Ecto neural progenitor cell (in vitro differentiated cells): Measurements from ENCODE around the gene TOMT.
A peak's percentile ranks its signal among the peaks of the same experiment; 100 is the strongest.

Experiments used
- DNase-seq: peaks from one replicate; pipeline ENCODE4 v3.0.0-alpha.2; 2018; ENCODE audit warnings: low spot score

Gene TOMT

GRCh38 chr11:72088076-72088808 lies 17.5 kb upstream of the TOMT start:
- no peak for DNase-seq

DNA sequence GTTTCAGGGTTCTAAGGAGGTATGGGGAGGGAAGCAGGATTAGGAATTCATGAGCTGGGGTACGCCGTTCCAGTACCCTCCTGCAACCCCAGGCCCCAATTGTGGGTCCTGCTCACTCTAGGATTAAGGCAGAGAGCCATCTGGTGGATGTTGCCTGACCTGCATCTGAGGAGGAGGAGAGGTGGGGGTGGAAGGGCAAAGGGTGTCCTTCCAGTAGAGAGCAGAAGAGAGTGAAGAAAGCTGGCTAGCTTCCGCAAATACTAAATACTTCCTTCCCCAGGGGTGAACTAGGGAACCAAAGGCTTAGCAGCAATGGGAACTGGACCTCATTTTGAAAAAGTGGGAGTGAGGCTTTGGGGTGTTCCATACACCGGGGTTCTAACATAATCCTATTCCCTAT lies 14.4 kb upstream of the TOMT start:
- DNase-seq = peak; percentile 81

DNA sequence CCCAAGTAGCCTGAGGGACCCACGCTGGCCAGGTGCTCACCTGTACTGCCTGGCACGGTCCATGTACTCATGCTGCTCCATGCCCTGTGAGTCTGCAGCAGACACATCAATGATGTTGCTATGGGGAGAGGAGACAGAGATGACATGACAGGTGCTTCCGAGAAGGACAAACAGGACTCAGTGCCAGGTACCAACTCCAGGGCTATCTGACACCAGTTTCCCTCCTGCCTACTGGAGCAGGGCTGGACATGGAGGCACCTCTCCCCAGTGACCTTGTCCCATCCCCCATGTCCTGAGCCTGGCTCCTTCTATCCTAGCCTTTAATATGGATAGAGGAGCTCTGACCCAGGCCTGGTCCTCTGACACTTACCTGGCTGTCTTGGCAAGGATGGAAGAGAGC lies 7.0 kb upstream of the TOMT start:
- no peak for DNase-seq

DNA sequence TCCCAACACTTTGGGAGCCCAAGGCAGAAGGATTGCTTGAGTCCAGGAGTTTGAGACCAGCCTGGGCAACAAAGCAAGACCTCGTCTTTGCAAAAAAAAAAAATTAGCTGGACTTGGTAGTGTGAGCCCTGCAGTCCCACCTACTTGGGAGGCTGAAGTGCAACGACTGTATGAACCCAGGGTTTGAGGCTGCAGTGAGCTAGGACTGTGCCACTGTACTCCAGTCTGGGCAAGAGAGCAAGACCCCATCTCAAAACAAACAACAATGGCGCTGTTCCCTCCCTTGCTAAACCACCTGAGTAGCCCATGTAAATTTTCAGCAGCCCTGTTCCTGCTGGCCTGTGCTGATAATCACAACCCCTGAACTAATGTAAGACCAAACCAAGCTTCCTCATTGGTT lies 5.7 kb upstream of the TOMT start:
- DNase-seq = no peak

GRCh38 chr11:72100462-72100861 lies 5.3 kb upstream of the TOMT start:
- DNase-seq = no peak

GRCh38 chr11:72102162-72102561 lies 3.6 kb upstream of the TOMT start:
- DNase-seq = no peak

DNA sequence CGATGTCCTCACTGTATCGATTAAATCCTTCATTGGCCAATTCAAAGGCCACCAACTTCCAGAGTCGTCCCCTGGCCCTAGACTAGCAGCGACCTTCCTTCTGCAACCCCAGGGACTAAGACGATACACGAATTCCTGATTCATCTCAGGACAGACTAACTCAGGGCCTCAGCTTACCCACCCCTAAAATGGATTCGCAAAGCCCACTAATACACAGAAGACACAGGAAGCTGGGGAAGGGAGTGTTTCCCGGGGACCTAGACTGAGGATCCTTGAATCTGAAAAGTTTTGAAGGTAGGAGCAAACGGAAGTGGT lies 3.1 kb upstream of the TOMT start:
- no peak for DNase-seq

DNA sequence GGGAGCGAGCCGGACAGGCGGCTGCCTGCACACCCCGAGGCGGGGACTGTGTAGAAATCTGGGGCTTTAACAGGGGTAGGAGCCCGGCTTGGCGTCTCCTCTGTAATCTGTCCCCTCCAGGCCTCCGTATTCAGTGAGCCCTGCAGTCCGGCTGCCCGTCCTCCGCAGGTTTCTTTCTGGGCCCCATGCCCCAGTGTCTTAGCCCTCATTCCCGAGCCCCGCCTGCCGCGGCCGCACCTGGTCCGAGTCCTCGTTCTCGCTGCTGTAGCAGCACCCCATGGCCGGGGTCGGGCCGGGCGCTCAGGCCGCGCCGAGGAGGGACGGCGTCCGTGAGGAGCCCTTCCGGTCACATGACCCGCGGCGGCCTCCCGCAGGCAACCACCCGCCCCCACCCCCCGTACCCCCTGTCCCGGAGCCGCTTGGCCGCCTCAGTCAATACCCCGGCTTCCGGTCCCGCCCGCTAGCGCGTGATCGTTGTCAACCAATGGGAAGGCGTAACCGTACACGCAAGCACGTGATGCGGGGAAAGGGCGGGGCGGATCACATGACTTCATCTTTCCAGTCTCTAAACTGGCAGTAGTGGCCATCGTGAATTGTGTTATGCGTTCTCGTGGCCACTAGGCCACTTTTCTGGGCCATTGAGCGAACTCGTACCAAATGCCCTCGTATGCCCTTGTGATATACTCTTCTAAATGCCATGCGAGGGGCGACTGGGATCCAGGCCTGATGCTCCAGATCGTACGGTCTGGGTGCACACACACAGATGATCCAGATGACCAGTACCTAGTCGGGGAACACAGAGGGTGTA lies 2.6 kb upstream of the TOMT start, which contains the start of gene LAMTOR1:
Gene LAMTOR1 (minus strand): TSS at position 352 of the 808 bp plus-strand sequence. CDS start 73 bp downstream, at position 279.
- DNase-seq = peak; percentile 99

DNA sequence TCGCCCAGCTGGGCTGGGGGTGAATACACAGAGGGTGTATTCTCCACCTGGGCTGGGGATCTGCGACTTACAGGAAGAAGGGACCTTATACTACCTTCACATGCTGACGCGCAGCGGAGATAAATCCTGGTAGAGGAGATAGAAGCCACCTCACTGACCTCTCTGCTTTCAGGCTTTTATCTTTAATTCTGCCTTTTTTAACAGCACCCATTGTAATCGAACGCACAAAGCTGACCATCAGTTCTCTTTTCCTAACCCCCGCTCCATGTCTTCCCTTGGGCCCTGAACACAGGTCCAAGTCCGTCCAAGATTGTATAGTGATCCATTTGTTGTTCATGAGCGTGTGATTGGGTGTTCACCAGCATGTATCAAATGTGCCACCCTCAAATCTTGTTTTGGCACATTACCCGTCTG lies 2.0 kb upstream of the TOMT start:
- DNase-seq = no peak

GRCh38 chr11:72111300-72112142 lies 5.8 kb downstream of the TOMT start:
- no peak for DNase-seq

DNA sequence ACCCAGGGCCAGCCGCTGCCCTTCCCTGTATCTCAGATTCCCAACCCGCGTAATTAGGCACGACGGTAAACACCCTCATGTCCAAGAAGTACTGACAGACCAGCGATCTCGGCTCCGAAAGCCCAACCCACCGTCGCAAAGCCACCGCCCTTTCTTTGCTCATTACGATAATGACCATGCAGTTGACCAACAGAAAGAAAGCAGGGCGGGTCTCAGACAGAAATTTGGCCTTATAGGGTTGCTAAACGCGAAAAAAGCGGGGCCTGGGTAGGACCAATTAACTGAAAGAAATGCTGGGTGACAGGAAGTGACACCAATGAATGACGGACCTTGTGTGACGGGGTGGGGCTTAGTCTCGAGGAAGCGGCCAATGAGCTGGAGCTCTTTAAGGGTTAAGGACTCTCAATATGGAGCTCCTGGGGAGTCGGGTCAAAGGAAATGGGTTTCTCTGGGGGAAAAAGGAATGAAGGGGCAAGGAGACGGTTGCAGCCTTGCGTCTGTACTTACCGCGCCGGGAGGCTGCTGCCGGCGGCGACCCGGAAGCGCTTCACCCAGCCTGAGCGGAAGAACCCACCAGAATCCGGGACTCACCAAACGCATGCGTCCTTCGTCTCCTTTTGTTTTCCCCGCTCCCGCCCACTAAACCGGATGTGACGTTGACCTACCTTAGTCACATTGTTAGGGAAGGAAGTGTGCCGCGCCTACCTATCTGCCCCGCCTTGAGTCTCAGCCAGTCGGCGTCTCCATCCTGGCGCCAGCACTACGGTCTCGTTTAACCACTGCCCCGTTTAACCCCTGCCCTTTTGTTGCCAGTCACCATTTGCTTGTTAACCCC lies 6.6 kb downstream of the TOMT start, which contains the start of gene ANAPC15:
Gene ANAPC15 (minus strand): TSS at position 553 of the 835 bp plus-strand sequence. CDS start 1,419 bp downstream, outside the sequence.
- DNase-seq = peak; percentile 97

DNA sequence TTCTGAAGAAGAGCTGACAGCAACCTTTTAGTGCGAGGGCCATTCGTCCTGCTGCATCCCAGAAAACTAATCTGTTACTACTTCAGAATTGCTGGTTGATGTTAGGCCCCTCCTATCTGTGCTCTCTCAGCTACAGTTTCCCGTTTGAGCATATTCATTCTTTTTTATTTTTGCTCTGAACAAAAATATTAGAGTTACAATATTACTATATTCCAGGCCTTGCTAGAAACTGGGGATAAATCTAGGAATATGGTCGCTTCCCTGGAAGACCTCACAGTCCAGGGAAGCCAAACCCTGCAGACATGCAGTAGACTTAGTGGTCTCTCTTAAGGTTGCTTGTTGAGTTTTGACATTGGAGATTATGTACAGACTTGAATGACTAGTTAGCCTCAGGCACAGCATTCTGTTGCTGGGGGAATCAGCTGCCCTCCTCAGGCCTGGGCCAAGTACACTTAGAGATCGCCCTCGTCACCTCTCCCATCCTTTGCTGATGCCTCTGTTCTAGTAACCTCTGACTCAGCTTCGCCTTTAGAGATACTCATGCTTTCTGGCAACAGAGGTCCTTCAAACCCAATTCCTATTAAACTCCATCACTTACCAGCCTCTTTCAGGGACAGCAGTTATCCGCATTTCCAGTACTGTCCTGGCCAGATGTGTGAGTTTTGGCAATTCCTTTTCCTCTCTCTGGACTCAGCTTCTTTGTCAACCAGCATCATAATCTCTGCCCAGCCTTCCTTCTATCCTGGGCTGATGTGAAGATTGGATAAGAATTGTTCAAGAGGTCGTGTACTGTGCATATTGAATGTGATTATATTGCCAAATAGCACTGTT lies 7.5 kb downstream of the TOMT start:
- no peak for DNase-seq

- DNase-seq = no peak
Observed at GRCh38 chr11:72114570-72114969, 8.8 kb downstream of the TOMT start.

GRCh38 chr11:72116019-72116755 lies 10.5 kb downstream of the TOMT start:
- no peak for DNase-seq

GRCh38 chr11:72119198-72119597 lies 13.5 kb downstream of the TOMT start:
- DNase-seq = no peak

DNA sequence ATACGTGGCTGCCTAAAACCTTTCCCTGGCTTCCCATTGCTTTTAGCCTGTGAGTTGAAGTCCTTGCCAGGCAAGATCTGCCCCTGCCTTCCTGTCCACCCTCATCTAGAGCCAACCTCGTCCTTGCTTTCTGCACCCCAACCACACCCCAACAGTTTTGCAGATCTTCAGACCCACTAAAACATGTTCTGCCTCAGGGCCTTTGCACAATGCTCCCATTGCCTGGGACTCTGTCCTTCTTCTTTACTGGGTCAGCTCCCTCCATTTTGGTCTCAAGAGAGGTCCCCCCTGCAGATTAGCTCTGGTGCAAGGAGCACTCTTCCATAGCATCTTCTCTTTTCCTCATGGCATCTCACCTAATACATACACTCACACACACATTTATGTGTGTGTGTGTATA lies 15.2 kb downstream of the TOMT start:
- DNase-seq = no peak

GRCh38 chr11:72122607-72123006 lies 16.9 kb downstream of the TOMT start:
- DNase-seq = no peak

- no peak for DNase-seq
Observed at GRCh38 chr11:72123117-72123653, 17.5 kb downstream of the TOMT start.

DNA sequence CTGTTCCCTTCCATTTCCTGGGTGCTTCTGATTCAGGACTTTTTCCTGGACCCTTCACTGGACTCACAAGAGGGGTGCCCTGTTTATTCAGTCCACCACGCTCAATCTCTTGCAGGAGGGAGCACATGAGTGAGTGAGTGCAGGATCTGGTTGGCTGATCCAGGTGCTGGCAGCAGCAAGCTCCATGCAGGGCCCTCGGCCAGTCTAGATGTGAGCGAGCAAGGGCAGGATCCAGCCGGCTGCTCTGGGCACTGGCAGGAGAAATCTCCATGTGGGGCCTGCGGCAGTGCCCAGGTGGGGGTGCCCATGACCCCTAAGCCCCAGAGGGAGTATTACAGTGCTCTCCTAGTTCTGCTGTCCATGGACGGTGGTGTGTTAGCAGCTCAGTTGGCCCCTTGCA lies 18.3 kb downstream of the TOMT start:
- no peak for DNase-seq

GRCh38 chr11:72125956-72126355 lies 20.2 kb downstream of the TOMT start:
- no peak for DNase-seq
